ENCODE results near the gene PIEZO1. TPM values are rescaled to one million over a fixed set of nuclear protein-coding genes. Genes with fewer than 3 reads are reported as not detected.

The PIEZO1 gene
- total and polyA plus RNA-seq, 9 of the 15 experiments (the other 6 are each of a cell fraction or from before 2014, with no cell fraction given), result 3.6 to 432 (median 131) TPM

DNA sequence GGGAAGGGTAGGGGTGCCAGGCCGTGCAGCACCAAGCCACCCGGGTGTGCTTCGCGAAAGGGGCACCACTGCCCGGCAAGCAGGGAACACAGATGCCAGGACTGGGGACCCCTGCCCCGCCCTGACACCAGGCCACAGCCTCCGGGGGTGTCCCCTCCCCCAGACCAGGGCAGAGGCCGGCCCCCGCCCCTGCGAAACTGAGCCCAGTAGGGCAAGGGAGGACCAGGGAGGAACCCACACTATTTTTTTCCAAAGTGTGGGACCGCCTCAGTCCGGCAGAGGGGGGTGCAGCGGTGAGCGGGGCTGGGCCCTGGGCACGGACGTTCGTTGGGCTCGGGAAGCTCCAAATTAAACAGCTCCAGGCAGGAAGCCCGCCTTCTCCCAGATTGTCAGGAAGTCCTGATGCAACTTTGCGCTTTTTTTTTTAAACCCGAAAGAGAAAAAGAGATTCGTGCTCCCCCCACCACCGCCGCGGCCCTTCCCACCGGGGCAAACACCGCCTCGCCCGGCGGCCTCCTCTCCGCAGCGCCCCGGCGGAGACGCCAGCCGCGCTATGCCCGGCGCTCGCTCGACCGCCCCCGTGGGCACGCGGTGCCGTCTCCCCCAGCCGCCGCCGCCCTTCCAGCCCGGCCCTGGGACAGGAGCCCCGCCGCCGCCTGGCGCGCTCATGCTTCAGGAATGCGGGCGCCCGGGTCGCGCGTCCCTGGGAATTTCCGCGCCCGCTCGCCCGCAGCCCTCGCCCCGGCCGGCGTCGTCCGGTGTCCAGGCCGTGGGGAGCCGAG is 755 bp downstream of the PIEZO1 start (continued):
- TF ChIP-seq, protein P1, sequence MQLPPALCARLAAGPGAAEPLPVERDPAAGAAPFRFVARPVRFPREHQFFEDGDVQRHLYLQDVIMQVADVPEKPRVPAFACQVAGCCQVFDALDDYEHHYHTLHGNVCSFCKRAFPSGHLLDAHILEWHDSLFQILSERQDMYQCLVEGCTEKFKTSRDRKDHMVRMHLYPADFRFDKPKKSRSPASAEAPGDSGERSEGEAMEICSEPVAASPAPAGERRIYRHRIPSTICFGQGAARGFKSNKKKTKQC (CRISPR knock-in tag; IDR thresholded peaks at IDR 0.05), result no peak
- TF ChIP-seq, protein P2, sequence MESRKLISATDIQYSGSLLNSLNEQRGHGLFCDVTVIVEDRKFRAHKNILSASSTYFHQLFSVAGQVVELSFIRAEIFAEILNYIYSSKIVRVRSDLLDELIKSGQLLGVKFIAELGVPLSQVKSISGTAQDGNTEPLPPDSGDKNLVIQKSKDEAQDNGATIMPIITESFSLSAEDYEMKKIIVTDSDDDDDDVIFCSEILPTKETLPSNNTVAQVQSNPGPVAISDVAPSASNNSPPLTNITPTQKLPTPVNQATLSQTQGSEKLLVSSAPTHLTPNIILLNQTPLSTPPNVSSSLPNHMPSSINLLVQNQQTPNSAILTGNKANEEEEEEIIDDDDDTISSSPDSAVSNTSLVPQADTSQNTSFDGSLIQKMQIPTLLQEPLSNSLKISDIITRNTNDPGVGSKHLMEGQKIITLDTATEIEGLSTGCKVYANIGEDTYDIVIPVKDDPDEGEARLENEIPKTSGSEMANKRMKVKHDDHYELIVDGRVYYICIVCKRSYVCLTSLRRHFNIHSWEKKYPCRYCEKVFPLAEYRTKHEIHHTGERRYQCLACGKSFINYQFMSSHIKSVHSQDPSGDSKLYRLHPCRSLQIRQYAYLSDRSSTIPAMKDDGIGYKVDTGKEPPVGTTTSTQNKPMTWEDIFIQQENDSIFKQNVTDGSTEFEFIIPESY (CRISPR knock-in tag; IDR thresholded peaks at IDR 0.05), result peak; percentile 52; the same call in 1 of the 2 replicates
- TF ChIP-seq RB1 (IDR thresholded peaks at IDR 0.05; ENCODE audit: low read depth), result 0 out of 2 replicates have a peak, but pooled peaks have one; percentile 7
- TF ChIP-seq RBBP5 (IDR thresholded peaks at IDR 0.05; ENCODE audit: borderline replicate concordance, insufficient read depth, low read length, poor library complexity, severe bottlenecking), result peak; percentile 65
- peak; percentile 60; the same call in 1 of the 2 replicates for TF ChIP-seq EP400 (IDR thresholded peaks at IDR 0.05)
- TF ChIP-seq SIN3B (IDR thresholded peaks at IDR 0.05; ENCODE audit: low read depth), result no peak
- TF ChIP-seq RBM17 (IDR thresholded peaks at IDR 0.05; ENCODE audit: borderline replicate concordance, low read depth, low read length), result no peak
- peak; percentile 33; the same call in 1 of the 2 replicates for TF ChIP-seq ETV5 (CRISPR knock-in tag; IDR thresholded peaks at IDR 0.05; ENCODE audit: low read depth)
- peak; percentile 38; the same call in 1 of the 2 replicates for TF ChIP-seq CC2D1A (IDR thresholded peaks at IDR 0.05)
- TF ChIP-seq, protein P3, sequence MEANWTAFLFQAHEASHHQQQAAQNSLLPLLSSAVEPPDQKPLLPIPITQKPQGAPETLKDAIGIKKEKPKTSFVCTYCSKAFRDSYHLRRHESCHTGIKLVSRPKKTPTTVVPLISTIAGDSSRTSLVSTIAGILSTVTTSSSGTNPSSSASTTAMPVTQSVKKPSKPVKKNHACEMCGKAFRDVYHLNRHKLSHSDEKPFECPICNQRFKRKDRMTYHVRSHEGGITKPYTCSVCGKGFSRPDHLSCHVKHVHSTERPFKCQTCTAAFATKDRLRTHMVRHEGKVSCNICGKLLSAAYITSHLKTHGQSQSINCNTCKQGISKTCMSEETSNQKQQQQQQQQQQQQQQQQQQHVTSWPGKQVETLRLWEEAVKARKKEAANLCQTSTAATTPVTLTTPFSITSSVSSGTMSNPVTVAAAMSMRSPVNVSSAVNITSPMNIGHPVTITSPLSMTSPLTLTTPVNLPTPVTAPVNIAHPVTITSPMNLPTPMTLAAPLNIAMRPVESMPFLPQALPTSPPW (CRISPR knock-in tag; IDR thresholded peaks at IDR 0.05), result peak; percentile 69
- TF ChIP-seq TAF1 (IDR thresholded peaks at IDR 0.05; ENCODE audit: control insufficient read depth, extremely low read depth, insufficient read depth, low read length, severe bottlenecking), result peak; percentile 53
- TF ChIP-seq PML (IDR thresholded peaks at IDR 0.05; ENCODE audit: low read length), result peak; percentile 35; the same call in 1 of the 2 replicates
- TF ChIP-seq ZKSCAN1 (IDR thresholded peaks at IDR 0.05; ENCODE audit: low read depth, low read length), result peak; percentile 79; the same call in 1 of the 2 replicates
- TF ChIP-seq ZNF121 (CRISPR knock-in tag; conservative IDR thresholded peaks at IDR 0.05), result 0 out of 2 replicates have a peak, but pooled peaks have one; percentile 7
- peak; percentile 41; the same call in 1 of the 2 replicates for TF ChIP-seq GABPA (tag; conservative IDR thresholded peaks at IDR 0.05; ENCODE audit: low read depth)
- 0 out of 2 replicates have a peak, but pooled peaks have one; percentile 40 for TF ChIP-seq ERF (CRISPR knock-in tag; IDR thresholded peaks at IDR 0.05)
- TF ChIP-seq, protein P4, sequence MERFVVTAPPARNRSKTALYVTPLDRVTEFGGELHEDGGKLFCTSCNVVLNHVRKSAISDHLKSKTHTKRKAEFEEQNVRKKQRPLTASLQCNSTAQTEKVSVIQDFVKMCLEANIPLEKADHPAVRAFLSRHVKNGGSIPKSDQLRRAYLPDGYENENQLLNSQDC (CRISPR knock-in tag; IDR thresholded peaks at IDR 0.05), result no peak
- TF ChIP-seq, protein P5, sequence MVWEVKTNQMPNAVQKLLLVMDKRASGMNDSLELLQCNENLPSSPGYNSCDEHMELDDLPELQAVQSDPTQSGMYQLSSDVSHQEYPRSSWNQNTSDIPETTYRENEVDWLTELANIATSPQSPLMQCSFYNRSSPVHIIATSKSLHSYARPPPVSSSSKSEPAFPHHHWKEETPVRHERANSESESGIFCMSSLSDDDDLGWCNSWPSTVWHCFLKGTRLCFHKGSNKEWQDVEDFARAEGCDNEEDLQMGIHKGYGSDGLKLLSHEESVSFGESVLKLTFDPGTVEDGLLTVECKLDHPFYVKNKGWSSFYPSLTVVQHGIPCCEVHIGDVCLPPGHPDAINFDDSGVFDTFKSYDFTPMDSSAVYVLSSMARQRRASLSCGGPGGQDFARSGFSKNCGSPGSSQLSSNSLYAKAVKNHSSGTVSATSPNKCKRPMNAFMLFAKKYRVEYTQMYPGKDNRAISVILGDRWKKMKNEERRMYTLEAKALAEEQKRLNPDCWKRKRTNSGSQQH (CRISPR knock-in tag; IDR thresholded peaks at IDR 0.05), result no peak
